NAMALWA (cell line): ENCODE measurements around the gene CD38.

Experiments
- DNase-seq: peaks from one replicate; pipeline ENCODE4 v3.0.0-alpha.2; 2015; ENCODE audit warnings: low spot score

Gene CD38

DNA sequence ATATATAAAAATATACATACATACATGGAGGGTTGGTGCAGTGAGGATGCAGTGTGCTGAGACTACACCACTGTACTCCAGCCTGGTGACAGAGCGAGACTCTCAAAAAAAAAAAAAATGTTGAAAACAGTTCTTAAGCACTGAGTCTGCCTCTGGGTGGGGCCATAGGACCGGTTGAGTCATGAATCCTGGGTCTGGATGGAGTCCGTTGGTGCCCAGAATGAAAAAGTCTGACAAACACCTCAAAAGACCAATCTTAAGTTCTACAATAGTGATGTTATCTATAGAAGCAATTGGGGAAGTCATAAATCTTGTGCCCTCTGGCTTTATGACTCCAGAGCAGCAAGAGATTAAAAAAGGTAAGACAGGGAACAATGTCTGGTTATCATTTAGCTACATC lies 90.0 kb downstream of the CD38 start:
- no peak for DNase-seq

DNA sequence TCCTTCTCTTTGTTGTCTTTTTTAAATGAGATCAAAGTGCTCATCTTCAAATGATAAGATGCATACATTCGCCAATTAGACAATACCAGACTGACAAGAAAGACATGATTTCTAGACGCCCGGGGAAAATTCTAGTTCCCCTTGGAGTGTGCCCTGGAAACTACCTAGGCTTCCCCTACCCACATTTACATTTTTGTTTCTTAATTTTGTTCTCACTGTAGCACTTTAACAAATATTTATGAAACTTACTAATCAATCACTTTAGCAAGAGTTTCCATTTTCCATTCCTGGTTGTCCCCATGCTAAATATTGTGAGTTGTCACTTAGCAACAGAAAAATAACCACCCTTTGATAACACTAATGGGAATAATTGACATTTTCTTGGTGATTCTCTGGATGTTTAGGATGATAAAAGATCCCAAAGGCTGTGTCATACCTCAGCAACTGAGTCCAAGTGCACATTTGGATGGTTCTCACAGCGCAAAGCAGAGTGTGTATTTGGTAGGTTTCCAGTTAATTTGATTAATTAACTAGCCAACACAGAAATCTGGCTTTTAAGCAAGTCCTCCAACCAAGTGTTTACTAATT lies 90.8 kb downstream of the CD38 start:
- no peak for DNase-seq

DNA sequence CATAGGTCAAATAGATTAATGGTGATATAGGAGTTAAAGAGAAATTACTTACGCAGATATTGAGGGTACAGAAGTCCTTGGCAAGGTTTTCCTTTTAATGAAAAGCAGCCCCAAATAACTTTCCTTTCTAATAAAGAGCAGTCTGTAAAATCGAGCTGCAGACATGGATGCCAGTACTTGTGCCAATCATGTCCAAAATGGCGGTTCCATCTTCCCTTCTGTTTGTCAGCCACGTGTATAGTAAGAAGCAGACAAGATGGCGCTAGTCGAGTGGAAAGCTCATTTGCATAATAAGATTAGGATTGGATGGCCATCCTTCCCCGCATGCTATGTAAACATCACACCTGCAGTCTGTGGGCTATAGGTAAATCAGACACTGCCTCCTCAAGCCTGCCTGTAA lies 92.0 kb downstream of the CD38 start:
- no peak for DNase-seq

DNA sequence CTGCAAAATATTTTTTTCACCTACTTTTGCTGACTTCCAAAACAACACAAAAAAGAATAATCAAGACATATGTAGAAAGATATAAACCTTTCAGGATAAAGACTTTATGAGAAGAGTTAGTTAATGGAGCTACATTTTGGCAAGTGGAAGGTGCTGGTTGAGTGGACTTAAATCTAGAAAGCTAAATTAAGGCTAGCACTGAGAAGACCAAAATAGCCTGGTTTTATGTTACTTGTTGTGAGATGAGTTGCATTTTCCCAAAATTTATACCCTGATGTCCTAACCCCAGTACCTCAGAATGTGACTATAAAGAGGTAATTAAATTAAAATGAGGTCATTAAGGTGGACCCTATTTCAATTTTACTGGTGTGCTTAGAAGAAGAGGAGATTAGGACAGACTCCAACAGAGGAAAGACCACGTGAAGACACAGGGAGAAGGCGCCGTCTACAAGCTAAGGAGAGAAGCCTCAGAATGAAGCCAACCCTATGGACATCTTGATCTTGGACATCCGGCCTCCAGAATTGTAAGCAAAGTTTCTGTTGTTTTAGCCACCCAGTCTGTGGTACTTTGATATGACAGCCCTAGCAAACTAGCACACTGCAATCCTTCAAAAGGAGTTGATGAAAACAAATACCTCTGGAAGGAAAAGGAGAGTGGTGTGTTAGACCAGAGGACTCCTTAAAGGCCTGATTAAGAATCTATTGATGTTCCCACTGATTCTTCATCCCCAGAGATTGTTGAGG lies 93.0 kb downstream of the CD38 start:
- DNase-seq: no peak

DNA sequence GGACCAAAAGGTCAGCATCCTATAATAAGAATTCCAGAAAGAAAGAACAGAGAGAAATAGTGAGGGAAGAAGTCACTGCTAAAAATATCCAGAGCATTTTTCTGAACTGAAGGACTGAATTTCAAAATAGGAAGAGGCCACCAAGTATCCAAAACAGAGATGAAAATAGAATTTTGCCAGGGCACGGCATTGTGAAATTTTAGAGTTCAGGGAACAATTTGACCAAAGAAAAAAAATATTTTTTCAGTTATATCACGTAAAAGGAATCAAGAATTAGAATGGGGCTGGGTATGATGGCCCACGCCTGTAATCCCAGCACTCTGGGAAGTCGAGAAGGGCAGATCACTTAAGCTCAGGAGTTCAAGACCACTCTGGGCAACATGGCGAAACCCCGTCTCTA lies 95.0 kb downstream of the CD38 start:
- no peak for DNase-seq

DNA sequence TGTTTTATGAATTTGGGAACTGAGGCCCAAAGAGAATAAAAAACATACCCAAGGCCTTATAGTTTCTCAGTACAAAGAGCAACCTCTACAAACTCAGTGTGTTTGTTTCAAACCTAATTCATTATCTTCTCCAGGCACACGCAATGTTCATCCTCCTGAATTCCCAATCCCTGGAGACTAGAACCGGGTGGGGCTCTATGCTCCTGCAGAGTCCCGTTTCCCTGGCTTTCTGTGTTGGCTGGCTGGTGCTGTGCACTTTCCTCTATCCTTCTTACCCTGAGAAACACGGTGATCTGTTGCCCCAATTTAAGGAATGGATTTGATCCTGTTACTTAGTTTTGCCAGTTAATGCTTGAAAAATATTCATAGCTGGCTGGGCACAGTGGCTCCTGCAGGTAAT lies 96.5 kb downstream of the CD38 start:
- no peak for DNase-seq

DNA sequence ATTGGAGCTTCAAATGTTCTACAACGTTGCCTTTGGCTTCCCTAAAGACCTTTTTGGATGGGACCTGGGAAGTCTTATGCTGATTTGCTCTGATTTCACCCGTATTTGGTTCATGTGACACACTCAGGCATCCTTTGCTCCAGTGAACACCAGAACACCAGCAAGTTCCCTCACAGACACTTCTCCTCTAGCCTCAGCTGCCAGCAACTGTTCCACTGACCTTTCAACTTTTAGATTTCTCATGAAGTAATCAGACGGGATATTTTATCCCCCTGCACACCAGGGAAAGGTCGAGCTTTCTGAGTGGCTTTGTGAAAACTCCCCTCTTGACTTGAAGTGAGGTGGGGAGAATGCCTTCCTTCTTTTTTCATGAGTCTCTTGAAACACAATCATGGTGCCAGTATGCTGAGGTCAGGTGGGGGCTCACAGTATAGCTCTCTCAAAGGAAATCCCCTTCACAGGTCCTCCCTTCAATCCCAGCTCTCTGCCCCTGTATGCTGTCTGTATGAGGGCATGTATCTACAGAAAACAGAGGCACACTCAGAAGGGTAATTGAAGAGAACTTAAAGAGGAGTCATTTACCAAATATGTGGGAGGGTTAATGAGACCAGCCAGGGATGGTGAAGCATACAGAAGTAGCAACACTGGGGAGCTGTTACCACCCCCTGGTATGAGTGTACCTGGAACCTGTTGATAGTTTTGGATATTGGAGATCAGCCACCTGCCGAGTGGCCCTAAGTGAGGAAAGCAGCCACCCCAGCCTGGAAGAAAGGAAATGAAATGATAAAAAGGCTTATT lies 97.7 kb downstream of the CD38 start:
- no peak for DNase-seq

DNA sequence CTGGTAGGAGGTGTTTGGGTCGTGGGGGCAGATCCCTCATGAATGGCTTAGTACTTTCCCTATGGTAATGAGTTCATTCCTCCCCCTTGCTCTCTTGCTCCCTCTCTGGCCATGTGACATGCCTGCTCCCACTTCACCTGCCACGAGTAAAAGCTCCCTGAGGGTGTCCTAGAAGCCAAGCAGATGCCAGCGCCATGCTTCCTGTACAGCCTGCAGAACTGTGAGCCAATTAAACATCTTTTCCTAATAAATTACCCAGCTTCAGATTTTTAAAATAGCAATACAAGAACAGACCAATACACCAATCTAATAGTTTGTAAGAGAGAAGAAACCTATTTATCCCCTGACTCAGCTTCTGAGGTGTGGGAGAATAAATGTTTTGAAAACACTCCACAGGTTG lies 99.9 kb downstream of the CD38 start:
- no peak for DNase-seq

DNA sequence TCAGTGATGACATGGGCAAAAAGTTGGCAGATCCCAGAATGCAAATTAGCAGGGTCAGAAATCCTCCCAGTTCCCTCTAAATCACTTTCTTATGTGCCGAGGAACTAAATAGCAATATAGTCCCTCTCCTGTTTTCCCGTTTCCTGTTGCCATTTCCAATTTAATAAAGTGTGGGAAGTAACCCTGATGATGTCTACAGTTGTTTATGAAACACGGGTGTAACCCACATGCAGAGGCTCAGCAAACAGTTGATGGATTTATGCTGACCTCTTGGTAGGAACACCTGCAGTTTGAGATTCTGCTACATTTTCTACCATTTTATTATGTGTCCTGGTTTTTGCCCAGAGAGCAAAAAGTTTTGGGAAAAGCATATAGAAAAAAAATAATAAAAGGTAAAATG lies 103.7 kb downstream of the CD38 start:
- DNase-seq: no peak

DNA sequence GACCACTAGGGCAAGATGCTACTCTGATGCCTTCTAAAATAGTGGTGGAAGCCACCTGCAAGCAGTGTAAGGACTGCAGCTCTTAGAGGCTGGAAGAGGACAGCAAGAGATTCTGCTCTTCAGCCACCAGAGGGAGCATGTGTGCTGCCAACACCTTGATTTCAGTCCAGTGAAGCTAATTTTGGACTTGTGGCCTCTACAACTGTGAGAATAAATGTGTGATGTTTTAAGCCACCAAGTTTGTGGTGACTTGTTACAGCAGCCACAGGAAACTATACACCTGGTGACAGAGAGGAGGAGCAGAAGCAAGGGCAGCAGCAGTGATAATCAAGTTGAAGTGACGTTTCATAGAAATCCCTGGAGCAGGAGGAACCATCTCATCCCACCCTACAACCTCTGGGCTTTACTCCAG lies 104.6 kb downstream of the CD38 start:
- peak; percentile 89 for DNase-seq

DNA sequence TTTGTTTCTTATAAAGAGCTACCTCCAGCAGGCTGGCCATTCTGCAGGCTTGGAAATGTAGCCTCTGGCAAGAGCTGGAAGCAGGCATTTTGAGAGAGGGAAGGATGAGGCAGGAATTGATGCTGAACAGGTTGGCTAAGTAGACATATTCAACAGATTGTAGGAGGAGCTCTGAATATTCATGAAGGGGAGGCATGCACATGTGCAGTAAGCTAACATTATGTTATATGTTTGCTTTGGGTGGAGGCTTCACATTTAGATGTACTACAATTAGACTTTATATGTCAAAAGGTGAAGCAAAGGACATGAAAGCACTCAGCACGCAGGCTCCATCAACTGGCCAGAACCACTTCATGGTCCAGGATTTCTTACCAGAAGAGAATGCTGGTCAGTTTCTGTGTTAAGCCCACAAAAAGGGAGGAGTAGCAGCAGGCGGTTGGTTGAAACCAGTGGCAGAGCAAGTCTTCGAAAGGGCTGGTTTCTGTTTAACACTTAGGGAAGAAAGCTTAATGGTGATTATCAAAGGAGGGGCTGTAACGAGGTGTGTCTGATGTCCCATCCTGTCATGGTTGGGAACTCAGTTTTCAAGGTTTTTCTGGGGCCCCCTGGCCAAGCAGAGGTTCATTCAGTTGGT lies 105.6 kb downstream of the CD38 start:
- no peak for DNase-seq

DNA sequence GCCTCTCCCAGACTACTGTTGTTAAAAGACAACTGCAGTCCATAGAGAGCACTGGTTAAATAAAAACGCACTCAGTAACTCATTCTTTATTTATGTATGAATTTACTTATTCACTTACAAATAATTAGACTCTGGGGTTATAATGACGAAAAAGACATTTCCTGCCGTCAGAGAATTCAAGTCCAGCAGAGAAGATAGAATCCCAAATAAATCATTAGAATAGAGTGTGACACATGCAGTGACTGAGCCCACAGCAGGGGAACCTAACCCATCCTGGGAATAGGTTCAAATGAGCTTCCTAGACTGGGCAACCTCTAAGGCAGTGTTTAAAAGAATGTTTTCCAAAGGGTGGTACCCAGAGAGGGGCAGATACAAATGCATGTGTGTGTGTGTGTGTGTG lies 106.5 kb downstream of the CD38 start:
- DNase-seq: no peak

DNA sequence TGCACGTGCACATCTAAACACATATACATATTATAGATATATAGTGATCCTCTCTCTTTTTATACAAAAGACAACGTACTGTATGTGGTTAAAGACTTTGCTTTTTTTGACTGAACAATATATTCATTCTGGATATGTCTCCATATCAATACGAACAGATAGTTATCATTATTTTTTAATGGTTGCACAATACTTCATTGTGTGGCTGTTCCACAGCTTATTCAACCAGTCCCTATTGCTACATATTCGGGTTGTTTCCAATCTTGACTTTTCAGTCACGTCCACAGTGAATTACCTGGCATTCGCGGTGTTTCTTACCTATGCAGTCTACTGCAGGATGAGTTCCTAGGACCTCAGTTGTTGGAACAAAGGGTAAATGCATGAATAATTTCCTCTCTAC lies 107.3 kb downstream of the CD38 start:
- no peak for DNase-seq

DNA sequence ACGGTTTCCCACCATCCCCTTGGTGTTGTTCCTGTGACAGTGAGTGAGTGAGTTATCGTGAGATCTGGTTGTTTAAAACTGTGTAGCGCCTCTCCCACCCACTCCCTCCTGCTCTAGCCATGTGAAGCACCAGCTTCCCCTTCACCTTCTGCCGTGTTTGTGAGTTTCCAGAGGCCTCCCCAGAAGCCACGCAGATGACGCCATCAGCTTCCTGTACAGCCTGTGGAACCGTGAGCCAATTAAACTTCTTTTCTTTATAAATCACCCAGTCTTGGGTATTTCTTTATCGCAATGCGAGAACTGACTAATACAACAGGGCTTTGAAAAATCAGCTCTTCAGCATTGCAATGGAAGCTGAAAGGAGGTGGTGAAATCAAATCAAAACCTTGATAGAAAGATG lies 110.4 kb downstream of the CD38 start:
- DNase-seq: no peak

DNA sequence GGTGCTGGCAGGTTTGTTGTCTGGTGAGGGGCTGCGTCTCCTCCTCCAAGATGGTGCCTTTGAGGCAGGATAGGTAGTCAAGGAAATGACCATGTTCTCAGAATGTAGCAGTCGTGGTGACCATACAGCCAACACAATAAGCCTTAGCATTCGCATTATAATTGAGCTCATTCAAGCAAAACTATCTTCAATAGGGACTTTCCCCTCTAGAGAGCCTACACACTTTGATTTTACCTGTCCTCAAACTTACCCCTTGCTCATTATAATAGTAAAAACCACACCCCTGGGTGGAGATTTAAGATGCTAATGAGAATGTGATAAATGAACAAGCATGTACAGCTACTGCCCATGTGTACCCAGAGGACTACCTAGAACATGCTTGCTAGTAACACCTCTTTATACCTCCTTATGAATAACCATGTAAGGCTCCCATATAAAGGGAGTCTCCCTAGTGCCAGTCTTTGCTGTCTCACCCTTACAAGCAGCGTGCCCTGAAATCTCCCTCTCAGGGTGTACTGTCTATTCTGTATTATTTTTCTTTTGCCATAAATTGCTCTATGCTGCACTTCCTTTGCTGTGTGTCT lies 112.2 kb downstream of the CD38 start:
- no peak for DNase-seq

DNA sequence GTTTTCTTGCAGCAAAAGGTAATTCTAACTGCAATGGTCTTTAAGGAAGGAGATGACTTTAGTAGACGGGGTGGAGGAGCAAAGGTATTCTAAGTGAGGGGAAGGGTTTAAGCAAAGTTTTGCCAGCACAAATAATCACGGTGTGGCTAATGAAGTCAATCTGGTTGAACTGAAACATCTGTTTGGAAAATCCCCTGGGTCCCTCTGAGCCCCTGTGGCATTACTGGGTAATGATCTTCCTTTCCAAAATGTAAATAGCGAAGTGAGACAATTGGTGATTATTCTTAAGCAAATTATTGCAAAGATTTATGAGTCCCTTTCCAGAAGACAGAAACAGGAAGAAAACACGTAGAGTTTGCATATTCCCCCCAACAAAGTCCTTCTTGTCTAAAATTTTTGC lies 113.2 kb downstream of the CD38 start:
- DNase-seq: peak; percentile 21

DNA sequence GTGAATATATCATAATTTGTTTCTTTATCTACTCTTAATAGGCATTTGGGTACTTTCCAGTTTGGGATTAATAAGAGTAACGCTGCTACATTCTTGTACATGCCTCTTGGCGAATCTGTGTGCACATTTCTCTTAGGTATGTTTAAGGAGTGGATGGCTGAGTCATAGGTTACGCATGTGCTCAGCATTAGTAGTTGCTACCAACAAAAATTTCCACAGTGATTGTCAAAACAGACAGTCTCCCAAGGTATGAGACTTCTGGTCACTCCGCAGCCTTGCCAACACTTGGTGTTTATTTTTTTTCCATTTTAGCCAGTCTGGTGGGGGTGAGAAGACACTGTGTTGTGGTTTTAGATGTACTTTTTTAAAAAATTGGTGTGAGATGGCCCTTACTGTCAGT lies 115.8 kb downstream of the CD38 start:
- no peak for DNase-seq

DNA sequence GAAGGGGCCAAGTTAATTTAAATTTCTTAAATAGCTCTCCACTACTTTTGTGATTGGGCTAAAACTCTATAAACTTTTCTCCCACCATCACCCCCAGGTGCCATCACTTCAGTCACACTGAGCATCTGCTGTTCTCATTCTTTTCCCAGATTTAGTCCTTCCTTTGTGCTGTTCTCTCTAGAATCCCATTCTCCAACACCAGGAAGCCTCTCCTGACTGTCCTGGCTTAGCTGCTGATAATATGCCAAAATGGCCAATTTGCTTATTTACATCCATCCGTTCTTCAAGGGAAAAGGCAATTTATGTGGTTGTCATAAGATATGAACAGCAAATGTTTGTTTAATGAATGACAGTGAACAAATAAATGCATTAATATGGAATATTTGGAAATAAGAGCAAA lies 116.3 kb downstream of the CD38 start:
- no peak for DNase-seq

DNA sequence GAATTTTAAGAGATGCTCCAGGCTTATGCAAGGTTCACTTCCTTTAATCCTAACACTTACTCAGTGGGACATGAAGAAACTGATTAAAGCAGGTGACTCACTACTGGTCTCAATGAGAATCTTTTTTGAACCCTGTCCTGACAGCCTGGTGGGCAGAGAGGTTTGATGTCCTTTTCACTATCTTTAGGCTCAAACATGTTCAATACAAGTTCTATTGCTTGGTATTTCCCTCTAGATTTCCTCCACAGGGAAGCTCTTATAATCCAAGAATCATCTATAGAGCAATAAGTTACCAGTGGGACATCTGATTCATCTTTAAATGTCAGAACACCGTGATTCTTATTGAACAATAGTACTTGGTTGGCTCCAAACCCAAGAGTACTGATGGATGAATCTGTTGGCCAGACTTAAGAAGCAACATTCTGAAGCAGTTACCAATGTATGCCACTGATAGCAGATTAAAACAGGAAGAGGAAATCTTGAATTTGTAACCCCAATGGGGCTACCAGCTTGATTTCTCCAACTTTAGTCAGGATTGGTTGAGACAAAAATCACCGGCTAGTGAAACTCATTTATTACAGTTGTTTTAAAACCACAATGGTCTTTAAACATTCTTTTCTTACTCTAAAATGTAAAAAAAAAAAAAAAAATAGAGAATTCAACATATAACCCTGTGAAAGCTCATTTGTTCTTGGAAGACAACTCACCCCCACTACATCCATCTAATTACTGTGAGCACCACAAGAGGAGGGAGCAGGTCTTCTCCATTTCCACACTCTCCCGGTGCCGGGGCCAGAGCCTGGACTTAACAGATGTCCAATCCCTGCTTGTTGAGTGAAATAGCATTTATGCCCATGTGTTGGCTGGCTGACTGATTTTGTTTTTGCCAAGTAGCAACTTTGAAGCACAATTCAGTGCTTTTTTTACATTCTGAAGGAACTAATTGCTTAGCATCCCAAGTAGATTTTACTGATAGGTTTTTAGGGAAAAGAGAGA lies 117.1 kb downstream of the CD38 start:
- DNase-seq: no peak

DNA sequence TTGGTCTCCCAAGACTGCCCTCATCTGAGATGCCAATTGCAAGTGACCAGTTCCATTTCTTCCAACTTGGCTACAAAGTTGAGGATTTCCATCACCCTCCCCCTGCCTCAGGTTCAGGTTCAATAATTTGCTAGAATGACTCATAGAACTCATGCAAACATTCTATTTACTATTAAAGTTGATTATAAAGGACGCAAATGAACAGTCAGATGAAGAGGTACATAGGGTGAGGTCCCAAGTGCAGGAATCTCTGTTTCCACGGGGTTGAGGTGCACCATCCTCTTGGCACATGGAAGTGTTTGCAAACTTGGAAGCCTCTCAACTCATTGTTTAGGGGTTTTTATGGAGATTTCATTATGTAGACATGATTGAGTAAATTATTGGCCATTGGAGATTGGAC lies 119.4 kb downstream of the CD38 start:
- no peak for DNase-seq

DNA sequence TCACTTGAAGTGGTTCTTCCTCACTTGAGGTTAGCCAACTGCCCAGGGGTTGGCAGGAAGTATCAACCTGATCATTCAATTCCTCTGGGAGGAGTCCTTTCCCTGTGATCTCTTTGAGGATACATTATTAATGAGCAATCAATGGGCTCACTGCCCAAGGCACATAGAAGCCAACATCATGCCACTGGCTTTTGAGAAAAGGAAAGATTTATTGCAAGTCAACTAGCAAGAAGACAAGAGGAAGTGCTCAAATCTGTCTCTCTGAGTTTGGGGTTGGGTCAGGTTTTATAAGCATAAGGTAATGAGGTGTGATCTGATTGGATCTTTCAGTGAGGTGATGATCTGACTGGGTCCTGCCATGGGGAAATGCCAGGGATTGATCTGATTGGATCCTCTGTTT lies 120.8 kb downstream of the CD38 start:
- DNase-seq: no peak
